ENCODE data around the gene NCAPG.

Gene NCAPG

GRCh38 chr4:17877661-17878060 is 66.9 kb downstream of the NCAPG start:
- no peak for DNase-seq

GRCh38 chr4:17884063-17884462 is 73.3 kb downstream of the NCAPG start:
- no peak for DNase-seq

- DNase-seq: no peak
These were observed 73.7 kb downstream of the NCAPG start for GRCh38 chr4:17884511-17884910.

- DNase-seq: no peak
These were observed 78.9 kb downstream of the NCAPG start for GRCh38 chr4:17889692-17890091.

GRCh38 chr4:17894421-17894820 is 83.6 kb downstream of the NCAPG start:
- DNase-seq: no peak
